C1 segment of cervical spinal cord (tissue), 14 donors: ENCODE results near the gene GBP5.
"Not testable (repeated sequence)": the region's sequence is repeated elsewhere in the genome, so short reads cannot be mapped to it uniquely, and the experiment has no call there.

Source experiments
- DNase-seq, 14 donors: peaks; one replicate each; lab custom pipeline; 2025; lab: John Stamatoyannopoulos, UW

Gene GBP5, protein sequence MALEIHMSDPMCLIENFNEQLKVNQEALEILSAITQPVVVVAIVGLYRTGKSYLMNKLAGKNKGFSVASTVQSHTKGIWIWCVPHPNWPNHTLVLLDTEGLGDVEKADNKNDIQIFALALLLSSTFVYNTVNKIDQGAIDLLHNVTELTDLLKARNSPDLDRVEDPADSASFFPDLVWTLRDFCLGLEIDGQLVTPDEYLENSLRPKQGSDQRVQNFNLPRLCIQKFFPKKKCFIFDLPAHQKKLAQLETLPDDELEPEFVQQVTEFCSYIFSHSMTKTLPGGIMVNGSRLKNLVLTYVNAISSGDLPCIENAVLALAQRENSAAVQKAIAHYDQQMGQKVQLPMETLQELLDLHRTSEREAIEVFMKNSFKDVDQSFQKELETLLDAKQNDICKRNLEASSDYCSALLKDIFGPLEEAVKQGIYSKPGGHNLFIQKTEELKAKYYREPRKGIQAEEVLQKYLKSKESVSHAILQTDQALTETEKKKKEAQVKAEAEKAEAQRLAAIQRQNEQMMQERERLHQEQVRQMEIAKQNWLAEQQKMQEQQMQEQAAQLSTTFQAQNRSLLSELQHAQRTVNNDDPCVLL

GRCh38 chr1:89272269-89273041 lies at the start of gene GBP5:
Gene GBP5, minus strand, starts transcription at chr1:89272860. Its CDS starts 3,305 bp downstream, at chr1:89269555.
- not testable (repeated sequence) for DNase-seq

- no peak for DNase-seq
Observed at GRCh38 chr1:89322402-89322801, 49.7 kb upstream of the GBP5 start.

- DNase-seq, result no peak
Observed at GRCh38 chr1:89312572-89312971, 39.9 kb upstream of the GBP5 start.

DNA sequence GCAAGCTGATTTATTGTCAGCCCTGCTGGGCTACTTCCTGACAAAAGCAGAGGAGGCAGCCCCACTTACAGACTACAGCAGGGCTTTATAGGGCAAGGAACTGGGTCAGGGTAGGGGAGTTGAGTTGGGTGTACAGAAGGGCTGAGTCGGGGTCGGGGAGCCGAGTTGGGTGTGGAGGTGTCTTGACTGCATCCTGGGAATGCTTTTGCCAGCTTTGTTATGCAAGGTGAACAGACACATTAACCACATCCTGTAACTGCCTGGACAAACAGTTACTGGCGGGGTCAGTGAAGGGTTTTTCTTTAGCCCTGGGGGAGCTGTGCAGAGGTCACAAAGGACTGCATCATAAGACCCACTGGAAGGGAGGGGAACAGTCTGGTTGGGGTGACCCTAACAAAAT lies 39.1 kb upstream of the GBP5 start:
- no peak for DNase-seq

GRCh38 chr1:89310976-89311375 lies 38.3 kb upstream of the GBP5 start:
- no peak for DNase-seq

DNA sequence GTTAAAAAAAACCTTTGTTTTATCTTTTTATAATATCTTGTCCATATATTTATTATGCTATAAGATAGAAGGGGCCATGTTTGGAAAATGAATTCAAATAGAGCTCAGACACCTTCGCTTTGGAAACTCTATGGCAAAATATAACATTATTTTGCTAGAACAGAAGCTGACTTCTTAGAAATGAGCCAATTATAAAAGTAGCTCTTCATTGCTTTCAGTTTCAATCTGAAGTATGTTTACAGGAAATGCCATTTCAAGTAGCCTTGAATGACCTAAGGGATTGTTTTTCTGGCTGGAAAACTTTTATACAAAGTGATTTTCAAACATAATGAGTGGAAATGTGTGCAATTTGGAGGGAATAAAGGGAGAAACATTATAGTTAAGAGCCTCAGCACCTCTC lies 37.8 kb upstream of the GBP5 start:
- DNase-seq, result no peak

GRCh38 chr1:89309828-89310227 lies 37.2 kb upstream of the GBP5 start:
- DNase-seq, result no peak

DNA sequence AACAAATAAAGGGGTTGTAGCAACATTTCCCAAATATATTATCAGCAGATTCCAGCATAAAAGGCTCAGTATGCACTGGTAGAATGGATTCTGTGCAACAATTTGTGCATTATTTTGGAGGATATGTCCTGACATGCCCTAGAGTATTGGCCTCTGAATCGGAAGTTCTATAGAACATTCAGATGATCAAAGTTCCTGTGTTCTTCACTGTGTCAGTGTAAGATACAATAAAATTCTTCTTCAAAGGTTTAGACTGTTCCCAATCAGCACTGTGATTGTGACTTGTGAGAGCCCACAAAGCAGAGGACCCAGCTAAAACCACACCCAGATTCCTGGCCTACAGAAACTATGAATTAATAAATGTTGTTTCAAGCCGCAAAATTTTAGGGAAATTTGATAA lies 33.6 kb upstream of the GBP5 start:
- no peak for DNase-seq

- no peak for DNase-seq
Observed at GRCh38 chr1:89305493-89305892, 32.8 kb upstream of the GBP5 start.

GRCh38 chr1:89304572-89305230 lies 32.0 kb upstream of the GBP5 start:
- no peak for DNase-seq

DNA sequence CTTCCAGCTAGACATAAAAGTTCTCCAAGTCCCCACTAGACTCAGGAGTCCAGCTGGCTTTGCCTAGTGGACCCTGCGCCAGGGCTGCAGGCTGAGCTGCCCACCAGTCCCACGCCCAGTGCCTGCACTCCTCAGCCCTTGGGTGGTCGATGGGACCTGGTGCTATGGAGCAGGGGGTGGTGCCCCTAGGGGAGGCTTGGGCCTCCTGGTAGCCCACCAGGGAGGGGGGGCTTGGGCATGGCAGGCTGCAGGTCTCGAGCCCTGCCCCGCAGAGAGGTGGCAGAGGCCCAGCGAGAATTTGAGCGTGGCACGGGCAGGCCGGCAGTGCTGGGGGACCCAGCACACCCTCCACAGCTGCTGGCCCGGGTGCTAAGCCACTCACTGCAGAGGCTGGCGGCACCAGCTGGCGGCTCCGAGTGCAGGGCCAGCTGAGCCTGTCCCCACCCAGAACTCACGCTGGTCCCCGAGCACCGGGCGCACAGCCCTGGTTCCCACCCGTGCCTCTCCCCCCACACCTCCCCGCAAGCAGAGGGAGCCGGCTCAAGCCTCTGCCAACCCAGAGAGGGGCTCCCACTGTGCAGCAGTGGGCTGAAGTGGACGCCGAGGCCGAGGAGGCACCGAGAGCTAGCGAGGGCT lies 30.2 kb upstream of the GBP5 start:
- DNase-seq, result no peak

- DNase-seq, result not testable (repeated sequence)
Observed at GRCh38 chr1:89299739-89300463, 27.2 kb upstream of the GBP5 start.

GRCh38 chr1:89298461-89298860 lies 25.8 kb upstream of the GBP5 start:
- no peak for DNase-seq

DNA sequence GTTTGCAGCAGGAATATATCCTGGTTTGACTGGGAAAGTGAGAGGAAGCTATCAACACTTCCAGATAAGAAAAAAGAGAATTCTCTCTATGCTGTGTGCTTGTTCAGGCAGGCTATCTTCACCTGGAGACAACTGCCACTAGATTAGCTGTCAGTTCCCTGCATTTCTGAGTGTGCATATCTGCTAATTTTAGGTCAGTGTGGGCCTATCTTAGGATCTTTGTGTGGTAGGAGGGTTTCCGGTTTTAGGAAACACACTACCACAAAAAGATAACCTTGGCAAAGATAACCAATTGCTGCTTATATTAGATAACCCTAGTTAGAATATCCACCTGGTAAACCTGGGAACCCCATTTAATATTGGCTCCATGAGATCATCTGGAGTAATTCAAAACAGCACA lies 22.5 kb upstream of the GBP5 start:
- no peak for DNase-seq

DNA sequence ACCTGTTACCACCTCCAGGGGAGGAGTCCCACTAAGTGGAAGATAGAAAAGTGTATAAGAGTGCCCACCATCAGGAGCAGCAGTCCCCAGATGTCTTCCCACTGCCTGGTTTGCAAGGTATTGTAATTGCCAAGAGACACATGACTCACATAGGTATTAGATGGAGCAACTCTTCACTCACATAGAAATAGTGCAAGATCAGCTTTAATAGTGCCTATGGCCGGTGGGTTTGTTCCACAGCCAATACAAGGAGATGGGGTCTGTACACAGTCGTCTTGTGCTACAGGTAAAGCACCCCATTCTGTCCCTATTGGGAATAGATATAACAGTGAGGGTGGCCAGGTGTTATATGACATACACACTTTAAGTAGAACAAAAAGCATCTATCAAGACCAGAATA lies 18.6 kb upstream of the GBP5 start:
- DNase-seq, result no peak

- DNase-seq, result no peak
Observed at GRCh38 chr1:89288051-89288340, 15.3 kb upstream of the GBP5 start.

DNA sequence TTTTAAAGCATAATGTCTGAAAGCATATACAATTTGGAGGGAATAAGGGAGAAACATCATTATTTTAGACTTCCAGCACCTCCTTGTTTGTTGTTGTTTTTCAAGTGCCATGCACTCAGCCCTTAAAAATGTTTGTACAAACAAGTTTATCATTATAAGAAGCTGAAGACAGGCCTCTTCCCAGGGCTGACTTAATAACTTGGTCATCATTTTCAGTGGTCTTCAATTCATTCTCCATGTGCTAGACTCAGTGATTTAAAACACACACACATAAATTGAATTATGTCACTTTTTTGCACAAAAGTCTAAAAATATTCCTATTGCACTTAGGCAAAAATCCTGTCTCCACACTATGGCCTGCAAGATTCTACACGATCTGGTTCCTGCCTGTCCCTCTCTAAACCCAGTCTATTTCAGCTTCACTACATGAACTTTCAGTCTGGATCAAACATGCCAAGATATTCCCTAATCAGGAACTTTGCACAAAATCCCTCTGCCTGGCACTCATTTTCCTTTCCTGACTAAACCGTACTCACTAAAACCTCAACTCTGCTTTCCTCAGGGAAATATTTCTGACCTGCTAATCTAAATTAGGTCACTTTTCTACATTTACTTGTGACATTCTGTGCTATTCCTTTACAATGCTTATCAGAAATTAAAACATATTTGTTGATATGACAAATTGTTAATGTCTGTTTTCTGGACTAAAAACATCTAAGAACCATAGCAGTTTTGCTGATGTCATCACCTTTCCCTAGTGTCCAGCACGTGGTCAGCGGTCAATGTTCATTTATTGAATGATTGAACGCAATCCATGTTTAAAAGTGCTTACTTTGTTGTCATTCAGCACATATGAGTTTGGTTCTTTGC lies 14.8 kb upstream of the GBP5 start:
- no peak for DNase-seq

DNA sequence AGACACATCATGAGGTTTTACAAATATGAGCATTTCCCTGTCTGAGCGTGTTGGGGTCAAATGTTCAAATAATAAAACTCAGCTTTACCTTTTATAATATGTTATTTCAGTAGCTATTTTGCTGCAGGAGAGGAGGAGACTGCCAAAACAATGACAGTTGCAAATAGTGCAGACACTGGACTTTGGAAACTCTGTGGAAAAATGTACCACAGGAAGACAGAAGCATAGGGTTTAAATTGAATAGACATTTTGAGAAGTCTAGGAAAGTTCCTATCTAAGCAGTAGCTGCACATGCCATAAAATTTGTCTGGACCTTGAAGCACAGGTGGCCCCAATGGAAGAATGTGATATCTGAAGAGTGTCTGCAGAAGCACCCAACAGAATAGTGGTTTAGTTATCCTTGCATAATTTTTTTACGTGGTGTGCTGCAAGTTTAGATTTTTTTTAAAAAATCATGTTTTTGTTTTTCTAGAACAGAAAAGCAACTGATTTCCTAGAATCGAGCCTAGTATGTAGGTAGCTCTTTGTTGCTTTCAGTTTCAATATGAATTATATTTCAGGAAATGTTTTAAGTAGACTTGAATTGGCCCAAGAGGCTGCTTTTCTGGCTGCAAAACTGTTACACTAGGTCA lies 14.0 kb upstream of the GBP5 start:
- no peak for DNase-seq

- no peak for DNase-seq
Observed at GRCh38 chr1:89285745-89286380, 13.2 kb upstream of the GBP5 start.
